HepG2 (cell line): Measurements from ENCODE around the gene NUDT14. TPM values are rescaled to one million over a fixed set of nuclear protein-coding genes. Genes with fewer than 3 reads are reported as not detected.

Experiments
- GATAD2A ChIP-seq: IDR thresholded peaks from 2 replicates; pipeline ENCODE4 v1.6.1; 2016
- KDM5B ChIP-seq: sonication (generic); formaldehyde crosslinking; IDR thresholded peaks from 2 replicates; pipeline ENCODE4 v1.4.0; 2020; ENCODE audit warnings: missing genetic modification reagents, mild to moderate bottlenecking, borderline replicate concordance
- ZFX ChIP-seq: sonication (generic); formaldehyde crosslinking; IDR thresholded peaks from 2 replicates; pipeline ENCODE4 v1.4.0; 2020; ENCODE audit warnings: mild to moderate bottlenecking, low read depth, missing genetic modification reagents, moderate library complexity
- polyA plus RNA-seq, 8 experiments: library from polyadenylated mRNA; depleted of rRNA in 3 of 8; stranded (reverse) in 7 of 8; unstranded in 1 of 8; fragments of >200 nt; fragmentation: Illumina TruSeq in 4 of 8; extraction: Trizol in 4 of 8; gene quantifications; 2 replicates each; pipeline versions ENCODE4 v1.2.1 to v1.2.3, GENCODE V29; 2011 to 2016; ENCODE audit warnings: low read depth in 4 of 8, missing spikeins in 1 of 8, mixed read lengths in 1 of 8; ENCODE audit not compliant: insufficient read depth in 1 of 8
- total RNA-seq, 5 experiments: library from RNA; depleted of rRNA; stranded (reverse); fragments of >200 nt; fragmentation: Illumina TruSeq; extraction: Trizol; gene quantifications; 2 replicates each; pipeline ENCODE4 v1.2.3, GENCODE V29; 2016; ENCODE audit warnings: low read depth in 1 of 5
- TF ChIP-seq, protein P1 (sequence below): sonication (generic); formaldehyde crosslinking; IDR thresholded peaks from 2 replicates; pipeline ENCODE4 v1.5.1; 2020; ENCODE audit warnings: mild to moderate bottlenecking, missing genetic modification reagents, moderate library complexity
- TF ChIP-seq, protein P2 (sequence below): sonication (generic); formaldehyde crosslinking; IDR thresholded peaks from 2 replicates; pipeline ENCODE4 v1.4.0; 2020; ENCODE audit warnings: missing genetic modification reagents

NUDT14 gene
- total and polyA plus RNA-seq, 2 of the 13 experiments (the other 11 are each of a cell fraction or from before 2014, with no cell fraction given), result 5.8 to 6.1 TPM

GRCh38 chr14:105201925-105202513, 20.9 kb upstream of the NUDT14 start (continued):
- TF ChIP-seq, protein P1, sequence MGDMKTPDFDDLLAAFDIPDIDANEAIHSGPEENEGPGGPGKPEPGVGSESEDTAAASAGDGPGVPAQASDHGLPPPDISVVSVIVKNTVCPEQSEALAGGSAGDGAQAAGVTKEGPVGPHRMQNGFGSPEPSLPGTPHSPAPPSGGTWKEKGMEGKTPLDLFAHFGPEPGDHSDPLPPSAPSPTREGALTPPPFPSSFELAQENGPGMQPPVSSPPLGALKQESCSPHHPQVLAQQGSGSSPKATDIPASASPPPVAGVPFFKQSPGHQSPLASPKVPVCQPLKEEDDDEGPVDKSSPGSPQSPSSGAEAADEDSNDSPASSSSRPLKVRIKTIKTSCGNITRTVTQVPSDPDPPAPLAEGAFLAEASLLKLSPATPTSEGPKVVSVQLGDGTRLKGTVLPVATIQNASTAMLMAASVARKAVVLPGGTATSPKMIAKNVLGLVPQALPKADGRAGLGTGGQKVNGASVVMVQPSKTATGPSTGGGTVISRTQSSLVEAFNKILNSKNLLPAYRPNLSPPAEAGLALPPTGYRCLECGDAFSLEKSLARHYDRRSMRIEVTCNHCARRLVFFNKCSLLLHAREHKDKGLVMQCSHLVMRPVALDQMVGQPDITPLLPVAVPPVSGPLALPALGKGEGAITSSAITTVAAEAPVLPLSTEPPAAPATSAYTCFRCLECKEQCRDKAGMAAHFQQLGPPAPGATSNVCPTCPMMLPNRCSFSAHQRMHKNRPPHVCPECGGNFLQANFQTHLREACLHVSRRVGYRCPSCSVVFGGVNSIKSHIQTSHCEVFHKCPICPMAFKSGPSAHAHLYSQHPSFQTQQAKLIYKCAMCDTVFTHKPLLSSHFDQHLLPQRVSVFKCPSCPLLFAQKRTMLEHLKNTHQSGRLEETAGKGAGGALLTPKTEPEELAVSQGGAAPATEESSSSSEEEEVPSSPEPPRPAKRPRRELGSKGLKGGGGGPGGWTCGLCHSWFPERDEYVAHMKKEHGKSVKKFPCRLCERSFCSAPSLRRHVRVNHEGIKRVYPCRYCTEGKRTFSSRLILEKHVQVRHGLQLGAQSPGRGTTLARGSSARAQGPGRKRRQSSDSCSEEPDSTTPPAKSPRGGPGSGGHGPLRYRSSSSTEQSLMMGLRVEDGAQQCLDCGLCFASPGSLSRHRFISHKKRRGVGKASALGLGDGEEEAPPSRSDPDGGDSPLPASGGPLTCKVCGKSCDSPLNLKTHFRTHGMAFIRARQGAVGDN (CRISPR knock-in tag), result peak; percentile 14; the same call in 1 of the 2 replicates
- TF ChIP-seq KDM5B (no peak), ZFX (CRISPR knock-in tag) (peak; percentile 11; the same call in 1 of the 2 replicates), GATAD2A (no peak)
- TF ChIP-seq, protein P2, sequence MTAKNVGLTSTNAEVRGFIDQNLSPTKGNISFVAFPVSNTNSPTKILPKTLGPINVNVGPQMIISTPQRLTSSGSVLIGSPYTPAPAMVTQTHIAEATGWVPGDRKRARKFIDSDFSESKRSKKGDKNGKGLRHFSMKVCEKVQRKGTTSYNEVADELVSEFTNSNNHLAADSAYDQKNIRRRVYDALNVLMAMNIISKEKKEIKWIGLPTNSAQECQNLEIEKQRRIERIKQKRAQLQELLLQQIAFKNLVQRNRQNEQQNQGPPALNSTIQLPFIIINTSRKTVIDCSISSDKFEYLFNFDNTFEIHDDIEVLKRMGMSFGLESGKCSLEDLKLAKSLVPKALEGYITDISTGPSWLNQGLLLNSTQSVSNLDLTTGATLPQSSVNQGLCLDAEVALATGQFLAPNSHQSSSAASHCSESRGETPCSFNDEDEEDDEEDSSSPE (CRISPR knock-in tag), result no peak
